ENCODE results near the gene CASTOR1.
"Not testable (repeated sequence)": the region's sequence is repeated elsewhere in the genome, so short reads cannot be mapped to it uniquely, and the experiment has no call there.

DNA sequence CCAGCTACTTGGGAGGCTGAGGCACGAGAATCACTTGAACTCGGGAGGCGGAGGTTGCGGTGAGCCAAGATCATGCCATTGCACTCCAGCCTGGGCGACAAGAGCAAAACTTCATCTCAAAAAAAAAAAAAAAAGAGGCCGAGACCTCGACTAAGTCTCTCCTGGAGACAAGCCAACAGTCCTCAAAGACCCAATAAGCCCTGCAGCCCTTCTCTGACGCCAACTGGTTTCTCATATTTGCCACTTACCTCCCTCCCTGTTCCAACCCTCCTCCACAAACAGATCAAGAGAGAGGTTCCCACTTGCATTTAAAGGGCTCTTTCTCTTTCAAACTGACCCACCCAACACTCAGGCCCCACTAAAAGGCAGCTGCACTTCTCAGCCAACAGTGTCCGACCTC is 49.0 kb upstream of the CASTOR1 start:
- not testable (repeated sequence) for TF ChIP-seq POLR2A, POLR2AphosphoS5 (IDR thresholded peaks at IDR 0.05)
- TF ChIP-seq, protein P1, sequence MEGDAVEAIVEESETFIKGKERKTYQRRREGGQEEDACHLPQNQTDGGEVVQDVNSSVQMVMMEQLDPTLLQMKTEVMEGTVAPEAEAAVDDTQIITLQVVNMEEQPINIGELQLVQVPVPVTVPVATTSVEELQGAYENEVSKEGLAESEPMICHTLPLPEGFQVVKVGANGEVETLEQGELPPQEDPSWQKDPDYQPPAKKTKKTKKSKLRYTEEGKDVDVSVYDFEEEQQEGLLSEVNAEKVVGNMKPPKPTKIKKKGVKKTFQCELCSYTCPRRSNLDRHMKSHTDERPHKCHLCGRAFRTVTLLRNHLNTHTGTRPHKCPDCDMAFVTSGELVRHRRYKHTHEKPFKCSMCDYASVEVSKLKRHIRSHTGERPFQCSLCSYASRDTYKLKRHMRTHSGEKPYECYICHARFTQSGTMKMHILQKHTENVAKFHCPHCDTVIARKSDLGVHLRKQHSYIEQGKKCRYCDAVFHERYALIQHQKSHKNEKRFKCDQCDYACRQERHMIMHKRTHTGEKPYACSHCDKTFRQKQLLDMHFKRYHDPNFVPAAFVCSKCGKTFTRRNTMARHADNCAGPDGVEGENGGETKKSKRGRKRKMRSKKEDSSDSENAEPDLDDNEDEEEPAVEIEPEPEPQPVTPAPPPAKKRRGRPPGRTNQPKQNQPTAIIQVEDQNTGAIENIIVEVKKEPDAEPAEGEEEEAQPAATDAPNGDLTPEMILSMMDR (IDR thresholded peaks at IDR 0.05): not testable (repeated sequence)

Data from breast epithelium (tissue), 3 donors.